K562 (cell line): ENCODE results near the gene SCRN1. TPM values are rescaled to one million over a fixed set of nuclear protein-coding genes. Genes with fewer than 3 reads are reported as not detected.

Source experiments
- FOXP1 ChIP-seq: sonication (generic); formaldehyde crosslinking; IDR thresholded peaks from 2 replicates; pipeline ENCODE4 v1.8.0; 2022; ENCODE audit warnings: mild to moderate bottlenecking, missing genetic modification reagents
- PTTG1 ChIP-seq: fragments of 450-650 bp; IDR thresholded peaks from 2 replicates; pipeline ENCODE4 v1.6.1; 2016; ENCODE audit warnings: low read depth, mild to moderate bottlenecking, missing genetic modification characterization, missing compliant biosample characterization
- RBM22 ChIP-seq: fragments of 200-400 bp; formaldehyde crosslinking; IDR thresholded peaks from 2 replicates; pipeline ENCODE4 v1.6.1; 2018; ENCODE audit warnings: low read length, low read depth; ENCODE audit not compliant: poor library complexity, severe bottlenecking
- polyA plus RNA-seq, 8 experiments: library from polyadenylated mRNA; depleted of rRNA in 4 of 8; stranded (reverse) in 5 of 8; unstranded in 3 of 8; fragments of >200 nt; fragmentation: Nextera tagmentation in 2 of 8; fragmentation: Illumina TruSeq in 1 of 8; extraction: Ambion mirVana in 2 of 8; extraction: Trizol in 1 of 8; gene quantifications; 2 replicates each; pipeline versions ENCODE4 v1.2.1 to v1.2.3, GENCODE V29; 2011 to 2014; ENCODE audit warnings: inconsistent platforms in 1 of 8, missing spikeins in 1 of 8
- total RNA-seq, 7 experiments: library from RNA; depleted of rRNA in 6 of 7; stranded (reverse); fragments of >200 nt in 6 of 7; fragmentation: Illumina TruSeq in 2 of 7; extraction: Trizol in 2 of 7; gene quantifications; 2 replicates each; pipeline versions ENCODE4 v1.2.1 to v1.2.3, GENCODE V29; 2011 to 2021; ENCODE audit warnings: low replicate concordance in 1 of 7
- TF ChIP-seq, protein P1 (sequence below): fragments of 450-650 bp; IDR thresholded peaks from 2 replicates; pipeline ENCODE4 v1.6.1; 2018; ENCODE audit not compliant: partially characterized antibody
- TF ChIP-seq, protein P2 (sequence below): sonication (generic); formaldehyde crosslinking; IDR thresholded peaks from 2 replicates; pipeline ENCODE4 v1.8.1; 2023; ENCODE audit warnings: mild to moderate bottlenecking, missing genetic modification reagents, moderate library complexity

The SCRN1 gene
- total and polyA plus RNA-seq, 9 of the 15 experiments (the other 6 are each of a cell fraction or from before 2014, with no cell fraction given) = 0.13 to 1.4 (median 0.20) TPM

- TF ChIP-seq, protein P1, sequence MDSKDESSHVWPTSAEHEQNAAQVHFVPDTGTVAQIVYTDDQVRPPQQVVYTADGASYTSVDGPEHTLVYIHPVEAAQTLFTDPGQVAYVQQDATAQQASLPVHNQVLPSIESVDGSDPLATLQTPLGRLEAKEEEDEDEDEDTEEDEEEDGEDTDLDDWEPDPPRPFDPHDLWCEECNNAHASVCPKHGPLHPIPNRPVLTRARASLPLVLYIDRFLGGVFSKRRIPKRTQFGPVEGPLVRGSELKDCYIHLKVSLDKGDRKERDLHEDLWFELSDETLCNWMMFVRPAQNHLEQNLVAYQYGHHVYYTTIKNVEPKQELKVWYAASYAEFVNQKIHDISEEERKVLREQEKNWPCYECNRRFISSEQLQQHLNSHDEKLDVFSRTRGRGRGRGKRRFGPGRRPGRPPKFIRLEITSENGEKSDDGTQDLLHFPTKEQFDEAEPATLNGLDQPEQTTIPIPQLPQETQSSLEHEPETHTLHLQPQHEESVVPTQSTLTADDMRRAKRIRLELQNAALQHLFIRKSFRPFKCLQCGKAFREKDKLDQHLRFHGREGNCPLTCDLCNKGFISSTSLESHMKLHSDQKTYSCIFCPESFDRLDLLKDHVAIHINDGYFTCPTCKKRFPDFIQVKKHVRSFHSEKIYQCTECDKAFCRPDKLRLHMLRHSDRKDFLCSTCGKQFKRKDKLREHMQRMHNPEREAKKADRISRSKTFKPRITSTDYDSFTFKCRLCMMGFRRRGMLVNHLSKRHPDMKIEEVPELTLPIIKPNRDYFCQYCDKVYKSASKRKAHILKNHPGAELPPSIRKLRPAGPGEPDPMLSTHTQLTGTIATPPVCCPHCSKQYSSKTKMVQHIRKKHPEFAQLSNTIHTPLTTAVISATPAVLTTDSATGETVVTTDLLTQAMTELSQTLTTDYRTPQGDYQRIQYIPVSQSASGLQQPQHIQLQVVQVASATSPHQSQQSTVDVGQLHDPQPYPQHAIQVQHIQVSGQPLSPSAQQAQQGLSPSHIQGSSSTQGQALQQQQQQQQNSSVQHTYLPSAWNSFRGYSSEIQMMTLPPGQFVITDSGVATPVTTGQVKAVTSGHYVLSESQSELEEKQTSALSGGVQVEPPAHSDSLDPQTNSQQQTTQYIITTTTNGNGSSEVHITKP = peak; percentile 63
- TF ChIP-seq, protein P2, sequence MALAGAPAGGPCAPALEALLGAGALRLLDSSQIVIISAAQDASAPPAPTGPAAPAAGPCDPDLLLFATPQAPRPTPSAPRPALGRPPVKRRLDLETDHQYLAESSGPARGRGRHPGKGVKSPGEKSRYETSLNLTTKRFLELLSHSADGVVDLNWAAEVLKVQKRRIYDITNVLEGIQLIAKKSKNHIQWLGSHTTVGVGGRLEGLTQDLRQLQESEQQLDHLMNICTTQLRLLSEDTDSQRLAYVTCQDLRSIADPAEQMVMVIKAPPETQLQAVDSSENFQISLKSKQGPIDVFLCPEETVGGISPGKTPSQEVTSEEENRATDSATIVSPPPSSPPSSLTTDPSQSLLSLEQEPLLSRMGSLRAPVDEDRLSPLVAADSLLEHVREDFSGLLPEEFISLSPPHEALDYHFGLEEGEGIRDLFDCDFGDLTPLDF (CRISPR knock-in tag) = peak; percentile 59; the same call in 1 of the 2 replicates
- TF ChIP-seq FOXP1 (CRISPR knock-in tag) (no peak; the same call in 1 of the 2 replicates), RBM22 (peak; percentile 31), PTTG1 (tag) (no peak)
Measured at GRCh38 chr7:30028216-30028748, 38.7 kb upstream of the SCRN1 start, which contains the start of gene PLEKHA8 (continued).
